GM04503 (cell line): Measurements from ENCODE around the gene HES5.

Experiments used
- DNase-seq: peaks from one replicate; pipeline ENCODE4 v3.0.0-alpha.2; 2012; ENCODE audit warnings: low read depth

Gene HES5

GRCh38 chr1:2514863-2515762 lies 14.9 kb downstream of the HES5 start:
- no peak for DNase-seq

GRCh38 chr1:2513939-2514652 lies 16.0 kb downstream of the HES5 start:
- no peak for DNase-seq

DNA sequence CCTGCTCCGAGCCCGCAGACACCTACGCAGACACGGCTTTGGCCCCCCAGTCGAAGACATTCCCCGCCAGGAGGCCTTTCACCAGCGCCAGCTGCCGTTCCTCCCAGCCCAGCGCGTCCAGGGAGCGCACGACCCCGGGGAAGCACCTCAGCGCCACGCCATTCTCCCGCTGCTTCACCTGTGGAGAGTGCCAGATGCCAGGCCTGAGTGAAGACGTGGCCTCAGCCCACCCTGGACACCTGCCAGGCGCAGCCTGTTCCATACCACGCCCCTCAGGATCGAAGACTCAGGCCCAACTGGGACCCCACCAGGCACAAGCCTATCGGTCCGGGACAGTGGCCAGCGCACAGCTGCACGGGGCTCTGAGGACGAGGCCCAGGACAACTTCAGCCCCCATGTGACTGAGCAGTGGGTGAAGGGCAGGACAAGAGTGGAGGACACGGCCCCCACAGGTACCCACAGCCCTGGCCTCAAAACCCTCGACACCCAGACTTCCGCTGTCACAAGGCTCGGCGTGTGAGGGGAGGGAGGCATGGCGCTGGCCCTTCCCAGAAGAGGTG lies 17.1 kb downstream of the HES5 start:
- no peak for DNase-seq

DNA sequence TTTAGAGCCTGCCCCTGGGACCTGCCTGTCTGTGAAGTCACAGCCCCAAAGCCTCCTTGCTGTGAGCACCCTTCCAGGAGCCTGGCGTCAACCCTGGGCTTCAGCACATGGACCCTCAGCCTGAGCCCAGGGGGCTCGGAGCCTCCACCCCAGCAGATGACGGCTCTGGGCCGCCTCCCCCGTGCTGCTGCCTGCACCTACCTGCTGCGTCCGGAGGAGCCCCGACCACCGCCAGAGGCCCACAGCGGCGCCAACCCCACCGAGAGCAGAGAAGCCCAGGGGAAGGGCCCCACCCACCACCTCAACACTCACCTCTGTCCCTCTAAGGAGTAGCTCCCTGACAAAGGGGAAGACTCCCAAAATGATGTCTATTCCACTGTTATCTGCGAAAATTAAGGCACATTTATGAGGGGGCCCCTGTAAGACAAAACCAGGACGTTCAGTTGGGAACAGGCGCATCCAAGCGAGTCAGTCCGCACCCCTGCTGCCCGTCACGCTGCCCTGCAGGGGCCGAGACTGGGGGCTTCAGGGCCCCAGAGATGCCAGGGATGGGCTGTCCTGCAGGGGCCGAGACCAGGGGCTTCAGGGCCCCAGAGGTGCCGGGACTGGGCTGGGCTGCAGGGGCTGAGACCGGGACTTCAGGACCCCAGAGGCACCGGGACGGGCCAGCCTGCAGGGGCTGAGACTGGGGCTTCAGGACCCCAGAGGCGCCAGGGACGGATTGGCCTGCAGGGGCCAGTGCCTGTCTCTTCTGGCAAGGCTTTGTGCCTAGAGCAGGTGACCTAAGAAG lies 19.5 kb downstream of the HES5 start:
- DNase-seq: no peak

- DNase-seq: no peak
Observed at GRCh38 chr1:2509589-2509988, 20.5 kb downstream of the HES5 start.

- DNase-seq: no peak
Observed at GRCh38 chr1:2508751-2509150, 21.3 kb downstream of the HES5 start.

DNA sequence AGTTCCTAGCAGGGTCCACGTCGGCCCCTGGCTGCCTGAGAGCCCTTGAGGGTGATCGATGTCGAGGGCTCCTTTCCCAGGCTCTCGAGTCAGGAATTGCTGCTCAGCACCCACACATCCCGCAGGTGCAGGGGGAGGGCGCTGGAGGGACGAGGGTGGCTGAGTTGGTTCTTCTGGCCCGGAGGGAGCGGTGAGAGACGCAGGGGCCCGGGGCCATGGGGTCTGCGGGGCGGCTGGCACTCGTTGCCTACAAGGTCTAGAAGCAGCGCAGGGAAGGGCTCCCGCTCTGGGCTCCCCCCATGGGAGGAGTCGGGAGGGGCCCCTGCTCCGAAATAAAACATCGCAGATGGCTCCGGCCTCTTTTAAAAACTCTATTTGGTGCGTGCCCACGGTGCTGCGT lies 21.9 kb downstream of the HES5 start:
- DNase-seq: no peak

DNA sequence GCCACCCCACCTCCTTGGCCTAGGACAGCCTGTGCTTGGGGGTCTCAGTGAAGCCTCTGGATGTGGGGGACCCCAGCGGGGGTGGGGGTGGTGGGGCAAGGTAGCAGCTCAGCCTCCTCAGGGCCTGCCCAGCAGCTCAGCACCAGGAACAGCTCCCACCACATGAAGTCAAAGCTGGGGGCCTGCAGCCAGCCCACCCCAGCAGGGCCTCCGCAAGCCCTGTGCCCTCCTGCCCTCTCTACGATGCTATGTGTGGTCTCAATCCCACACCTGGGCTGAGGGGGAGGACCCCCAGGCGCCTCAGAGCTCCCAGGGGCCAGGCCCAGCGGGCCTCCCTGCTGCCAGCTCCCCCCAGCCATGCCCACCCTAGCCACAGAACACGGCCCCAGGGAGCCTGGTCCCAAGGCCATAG lies 22.3 kb downstream of the HES5 start:
- no peak for DNase-seq

DNA sequence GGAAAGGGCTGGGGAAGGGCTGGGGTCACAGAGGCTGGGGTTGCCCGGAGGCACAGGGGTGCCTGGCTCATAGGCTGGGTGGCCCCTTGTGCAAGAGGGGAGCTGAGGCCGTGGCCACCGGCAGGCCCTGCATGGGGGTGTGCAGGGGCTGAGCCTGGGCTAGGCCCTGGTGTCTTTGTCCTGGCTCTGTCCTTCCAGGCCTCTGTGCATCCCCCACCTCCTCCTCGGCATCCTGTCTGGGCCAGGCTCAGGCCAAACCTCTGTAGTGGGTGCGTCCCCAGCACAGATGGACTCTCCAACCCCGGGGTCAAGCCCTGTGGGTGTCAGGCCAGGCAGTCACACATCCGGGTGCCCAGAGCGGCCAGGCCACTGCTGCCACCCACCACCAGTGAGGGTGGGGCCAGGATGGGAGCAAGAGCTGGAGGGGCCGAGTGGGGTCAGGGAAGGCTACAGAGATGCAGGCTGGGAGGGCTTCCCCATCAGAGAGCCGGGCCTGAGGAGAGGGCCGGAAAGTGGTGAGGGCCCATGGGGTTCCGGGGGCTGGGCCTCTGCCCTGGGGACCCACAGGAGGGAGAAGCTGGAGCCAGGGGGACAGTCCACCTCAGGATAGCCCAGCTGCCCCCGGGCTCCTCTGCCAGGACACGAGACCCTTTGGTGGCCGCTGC lies 23.0 kb downstream of the HES5 start:
- no peak for DNase-seq

GRCh38 chr1:2506007-2506860 lies 23.8 kb downstream of the HES5 start:
- DNase-seq: no peak

DNA sequence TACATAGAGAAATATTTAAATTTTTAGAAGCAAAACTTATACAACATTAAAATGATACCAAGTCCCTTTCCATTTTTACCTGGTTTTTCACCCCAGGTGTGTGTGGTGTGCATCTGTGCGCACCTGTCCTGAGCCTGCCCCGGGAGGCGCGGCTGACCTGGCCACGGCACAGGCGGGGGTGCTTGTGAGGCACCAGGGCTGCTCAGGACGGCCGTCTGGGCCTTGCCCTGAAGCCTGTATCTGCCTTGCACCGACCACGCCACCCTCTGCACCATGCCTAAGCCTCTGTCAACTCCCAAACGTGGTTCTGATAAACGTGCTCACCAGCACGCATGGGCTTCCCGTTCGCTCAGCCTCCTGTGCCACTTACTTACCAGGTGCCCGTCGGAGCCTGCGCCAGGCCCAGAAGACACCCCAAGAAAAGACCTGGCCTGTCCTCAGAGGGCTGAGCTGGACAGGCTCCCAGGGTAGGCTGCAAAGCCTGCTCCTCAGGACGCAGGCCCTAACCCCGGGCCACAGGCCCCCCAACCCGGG lies 24.5 kb downstream of the HES5 start:
- no peak for DNase-seq

GRCh38 chr1:2504949-2505272 lies 25.2 kb downstream of the HES5 start:
- no peak for DNase-seq

DNA sequence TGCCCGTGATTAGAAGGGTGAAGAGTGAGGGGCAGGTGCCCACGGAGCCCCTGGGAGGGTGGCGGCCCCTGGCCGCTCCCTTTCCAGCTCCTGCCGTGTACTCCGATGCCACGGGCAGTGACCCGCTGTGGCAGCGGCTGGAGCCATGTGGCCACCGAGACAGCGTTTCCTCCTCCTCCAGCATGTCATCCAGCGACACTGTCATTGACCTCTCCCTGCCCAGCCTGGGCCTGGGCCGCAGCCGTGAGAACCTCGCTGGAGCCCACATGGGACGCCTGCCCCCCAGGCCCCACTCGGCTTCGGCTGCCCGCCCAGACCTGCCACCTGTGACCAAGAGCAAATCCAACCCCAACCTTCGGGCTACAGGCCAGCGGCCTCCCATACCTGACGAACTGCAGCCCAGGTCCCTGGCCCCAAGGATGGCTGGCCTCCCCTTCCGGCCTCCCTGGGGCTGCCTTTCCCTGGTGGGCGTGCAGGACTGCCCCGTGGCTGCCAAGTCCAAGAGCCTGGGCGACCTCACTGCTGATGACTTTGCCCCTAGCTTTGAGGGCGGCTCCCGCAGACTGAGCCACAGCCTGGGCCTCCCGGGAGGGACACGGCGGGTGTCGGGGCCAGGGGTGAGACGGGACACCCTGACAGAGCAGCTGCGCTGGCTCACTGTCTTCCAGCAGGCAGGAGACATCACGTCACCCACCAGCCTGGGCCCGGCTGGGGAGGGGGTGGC lies 25.7 kb downstream of the HES5 start:
- no peak for DNase-seq

DNA sequence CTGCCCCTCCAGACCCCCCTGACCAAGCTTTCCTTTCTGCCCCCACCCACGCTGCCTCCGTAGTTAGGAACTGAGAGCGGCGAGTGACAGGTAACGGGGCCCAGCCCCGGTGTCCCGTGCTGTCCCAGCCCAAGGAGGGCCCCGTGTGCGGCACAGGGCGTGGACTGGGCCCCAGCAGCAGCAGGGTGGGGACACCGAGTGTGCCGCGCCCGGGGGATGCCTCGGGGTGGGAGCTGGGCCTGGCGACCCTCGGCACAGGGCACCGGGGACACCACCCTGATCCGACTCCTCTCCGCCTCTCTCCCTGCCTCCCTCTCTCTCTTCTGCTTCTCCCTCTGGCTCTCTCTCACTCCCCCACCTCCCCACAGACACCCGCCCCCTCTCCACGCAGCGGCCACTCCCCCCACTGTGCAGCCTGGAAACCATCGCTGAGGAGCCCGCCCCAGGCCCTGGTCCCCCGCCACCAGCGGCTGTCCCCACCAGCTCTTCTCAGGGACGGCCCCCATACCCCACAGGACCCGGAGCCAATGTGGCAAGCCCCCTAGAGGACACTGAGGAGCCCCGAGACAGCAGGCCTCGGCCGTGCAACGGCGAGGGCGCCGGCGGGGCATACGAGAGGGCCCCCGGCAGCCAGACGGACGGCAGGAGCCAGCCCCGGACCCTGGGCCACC lies 26.4 kb downstream of the HES5 start:
- DNase-seq: no peak

GRCh38 chr1:2502661-2503553 lies 27.2 kb downstream of the HES5 start:
- DNase-seq: no peak

- DNase-seq: no peak
Observed at GRCh38 chr1:2502210-2502609, 27.9 kb downstream of the HES5 start.

GRCh38 chr1:2501820-2502119 lies 28.3 kb downstream of the HES5 start:
- DNase-seq: no peak

- no peak for DNase-seq
Observed at GRCh38 chr1:2501041-2501819, 28.8 kb downstream of the HES5 start.
